Urinary bladder (tissue), 4 donors: Measurements from ENCODE around the gene PNMT. TPM values are rescaled to one million over a fixed set of nuclear protein-coding genes. Genes with fewer than 3 reads are reported as not detected.

Source experiments
- DNase-seq: peaks from one replicate; pipeline ENCODE4 v3.0.0-alpha.2; 2015; ENCODE audit errors: extremely low spot score
- H3K27ac ChIP-seq: one replicate; pipeline ENCODE4 v1.5.1; 2013; ENCODE audit warnings: low read depth, mild to moderate bottlenecking, moderate library complexity
- H3K36me3 ChIP-seq: one replicate; pipeline ENCODE4 v1.6.1; 2013; ENCODE audit warnings: mild to moderate bottlenecking, moderate library complexity; ENCODE audit not compliant: insufficient read depth
- H3K4me1 ChIP-seq: one replicate; pipeline ENCODE4 v1.6.1; 2013; ENCODE audit warnings: mild to moderate bottlenecking, moderate library complexity; ENCODE audit not compliant: insufficient read depth
- H3K4me3 ChIP-seq: one replicate; pipeline ENCODE4 v1.5.1; 2013; ENCODE audit warnings: low read depth, low read length
- WGBS: extraction: QIAGEN DNeasy Blood & Tissue Kit; methylation state at CpG from one replicate; pipeline ENCODE4 v1.1.7; 2013; 5-methylcytosine and 5-hydroxymethylcytosine counted together
- polyA plus RNA-seq: library from polyadenylated mRNA; stranded (reverse); fragments of 200-250 nt; gene quantifications from one replicate; pipeline ENCODE4 v1.2.3, GENCODE V29; 2013
- total RNA-seq: library from RNA; depleted of rRNA; stranded (reverse); fragments of >200 nt; gene quantifications from one replicate; pipeline ENCODE4 v1.2.3, GENCODE V29; 2014
- donor health status: healthy with polysubstance abuse.
- donor health status: healthy.

PNMT gene
- total and polyA plus RNA-seq, 2 donors: 9.3 TPM; not detected in 1

DNA sequence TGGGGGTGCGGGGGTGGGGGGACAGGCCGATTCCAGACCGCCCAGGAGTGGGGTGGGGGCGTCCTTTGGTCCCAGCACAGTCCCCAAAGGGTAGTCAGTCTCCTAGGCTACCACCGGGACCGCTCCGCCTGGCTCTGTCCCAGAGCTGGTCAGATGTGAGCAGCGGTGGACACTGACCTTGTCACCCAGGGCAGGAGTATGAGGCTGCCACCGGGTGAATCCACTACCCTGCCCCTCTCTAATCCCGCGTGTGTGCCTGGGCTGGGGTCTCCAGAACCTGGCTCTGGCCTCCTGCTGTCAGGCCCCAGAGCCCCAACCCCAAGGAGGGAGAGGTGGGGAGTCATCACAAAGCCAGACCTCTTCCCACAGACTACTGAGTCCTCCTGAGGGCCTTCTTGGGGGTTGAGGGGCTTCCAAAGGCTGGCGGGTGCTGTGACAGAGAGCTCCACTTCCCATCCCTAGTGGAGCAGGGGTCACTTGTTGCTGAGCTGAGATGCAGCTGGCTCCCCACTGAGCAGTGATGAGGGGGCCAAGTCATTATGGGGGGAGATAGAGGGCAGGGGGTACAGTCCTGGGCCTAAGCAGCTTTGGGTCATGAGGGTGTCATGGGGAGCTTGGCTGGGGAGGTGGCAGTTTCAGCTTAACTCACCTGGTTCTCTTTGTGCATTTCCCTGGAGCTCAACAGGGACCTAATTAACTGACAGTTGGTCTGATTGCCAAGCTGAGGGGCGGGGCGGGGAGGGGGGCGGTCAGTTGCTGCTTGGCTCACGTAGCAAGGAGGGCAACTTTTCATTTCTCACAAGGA lies 40.3 kb upstream of the PNMT start:
- H3K36me3 ChIP-seq: no peaks in the 10 kb centered on the region
- peak overlapping the region; percentile 31 for H3K27ac ChIP-seq
- DNase-seq: no peak
- WGBS: 42% methylated on average over 16 of the region's 16 CpGs
- H3K4me3 ChIP-seq: peak overlapping the region; percentile 31
- H3K4me1 ChIP-seq: no peaks in the 10 kb centered on the region

DNA sequence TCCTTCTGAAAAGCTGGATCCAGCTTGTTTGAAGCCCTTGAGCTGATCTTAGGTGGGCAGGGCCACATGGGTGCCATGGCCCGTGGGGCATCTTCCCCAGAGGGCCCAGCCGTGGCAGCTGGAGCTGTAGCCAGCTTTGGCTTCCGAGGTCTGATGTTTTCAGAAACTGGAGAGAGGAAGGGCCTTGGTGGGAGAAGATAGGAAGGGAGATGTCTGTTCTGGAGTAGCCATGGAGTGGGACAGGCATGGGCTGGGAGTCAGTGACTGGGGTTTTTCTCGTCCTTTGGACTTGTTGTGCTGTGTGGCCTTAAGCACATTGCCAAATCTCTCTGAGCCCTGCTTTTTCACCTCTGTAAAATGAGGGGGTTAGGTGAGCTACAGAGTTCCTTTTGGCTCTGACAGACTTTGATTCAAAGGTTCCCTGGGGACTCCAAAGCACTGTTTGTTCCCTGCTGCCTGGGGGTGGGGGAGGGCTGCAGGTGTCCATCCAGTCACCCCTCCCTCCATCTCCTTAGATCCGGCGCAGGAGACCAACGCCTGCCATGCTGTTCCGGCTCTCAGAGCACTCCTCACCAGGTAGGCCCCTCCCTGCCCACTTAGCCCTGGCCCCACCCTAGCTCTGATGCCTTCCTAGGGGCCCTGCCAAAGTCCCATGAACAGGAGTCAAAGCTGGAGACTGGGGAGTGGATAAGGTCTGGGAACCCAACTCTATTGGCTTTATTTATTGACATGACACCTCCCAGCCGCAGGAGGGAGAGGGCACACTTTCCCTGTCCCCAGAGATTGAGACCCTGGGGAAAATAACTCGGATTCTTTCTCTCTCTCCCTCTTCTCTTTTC lies 39.4 kb upstream of the PNMT start:
- Histone ChIP-seq H3K36me3 (no peaks in the 10 kb centered on the region), H3K4me1 (no peaks in the 10 kb centered on the region), H3K27ac (no peak overlapping the region), H3K4me3 (no peak overlapping the region)
- WGBS: 58% methylated on average over 10 of the region's 10 CpGs
- DNase-seq: no peak

DNA sequence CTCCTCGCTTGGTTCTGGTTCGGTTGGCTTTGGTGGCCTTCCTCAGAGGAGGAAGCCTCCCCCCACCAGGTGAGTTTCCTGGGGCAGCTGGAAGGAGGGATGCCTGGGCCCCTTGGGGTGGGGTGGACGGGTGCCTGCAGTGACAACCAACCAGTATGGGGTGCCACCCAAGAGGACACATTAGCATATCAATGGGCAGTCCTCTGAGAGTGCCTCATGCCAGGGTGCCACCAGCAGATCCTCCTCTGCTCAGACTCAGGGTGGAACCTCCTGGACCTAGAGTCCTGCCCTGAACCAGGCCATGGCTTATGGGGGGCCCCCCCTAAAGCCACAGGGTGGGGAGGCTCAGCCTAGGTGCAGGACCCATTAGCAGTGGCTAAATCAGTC lies 38.8 kb upstream of the PNMT start:
- Histone ChIP-seq H3K36me3 (no peaks in the 10 kb centered on the region), H3K4me3 (no peak overlapping the region), H3K4me1 (no peaks in the 10 kb centered on the region), H3K27ac (peak overlapping the region; percentile 18)
- no peak for DNase-seq
- WGBS: 65% methylated on average over 3 of the region's 3 CpGs

DNA sequence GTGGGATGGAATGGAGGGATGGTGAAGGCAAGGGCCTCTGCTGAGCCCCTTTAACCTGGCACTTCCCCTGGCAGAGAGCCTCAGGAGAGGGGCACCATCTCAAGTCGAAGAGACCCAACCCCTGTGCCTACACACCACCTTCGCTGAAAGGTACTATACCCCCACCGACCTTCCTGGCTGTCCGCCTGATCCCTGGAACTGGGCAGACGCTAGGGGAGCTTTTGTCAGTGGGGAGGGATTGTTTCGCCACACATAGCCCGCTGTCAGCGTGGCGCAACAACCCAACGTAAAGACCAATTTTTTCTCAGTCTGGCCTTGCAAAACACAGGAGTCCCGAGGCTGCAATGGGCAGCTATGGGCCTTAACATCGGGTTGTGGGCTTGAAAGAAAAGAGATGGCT lies 38.4 kb upstream of the PNMT start:
- WGBS: 77% methylated on average over 12 of the region's 12 CpGs
- no peaks in the 10 kb centered on the region for H3K4me1 ChIP-seq
- no peak overlapping the region for H3K4me3 ChIP-seq
- DNase-seq: no peak
- H3K36me3 ChIP-seq: no peaks in the 10 kb centered on the region
- no peak overlapping the region for H3K27ac ChIP-seq

DNA sequence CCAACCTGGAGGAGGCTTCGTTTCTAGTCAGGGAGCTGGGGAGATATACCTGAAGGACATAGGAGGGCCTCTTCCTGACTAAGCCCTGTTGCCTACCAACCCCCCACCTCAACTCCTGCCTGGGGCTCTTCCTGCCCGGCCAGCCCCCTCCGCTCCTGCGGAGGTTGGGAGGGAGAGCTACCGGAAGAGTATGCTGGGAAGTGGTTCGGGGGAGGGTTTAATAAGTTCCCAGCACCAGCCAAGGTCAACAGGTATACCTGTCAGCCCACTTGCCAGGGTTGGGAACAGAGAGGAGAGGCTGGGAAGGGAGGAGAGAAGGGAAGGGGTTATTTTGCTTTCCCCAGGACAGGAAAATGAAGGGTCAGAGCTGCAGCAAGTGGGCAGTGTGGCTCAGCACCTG lies 36.9 kb upstream of the PNMT start:
- peak overlapping the region; percentile 70 for H3K27ac ChIP-seq
- H3K4me3 ChIP-seq: no peak overlapping the region
- DNase-seq: no peak
- no peaks in the 10 kb centered on the region for H3K36me3 ChIP-seq
- WGBS: 30% methylated on average over 6 of the region's 6 CpGs
- no peaks in the 10 kb centered on the region for H3K4me1 ChIP-seq

DNA sequence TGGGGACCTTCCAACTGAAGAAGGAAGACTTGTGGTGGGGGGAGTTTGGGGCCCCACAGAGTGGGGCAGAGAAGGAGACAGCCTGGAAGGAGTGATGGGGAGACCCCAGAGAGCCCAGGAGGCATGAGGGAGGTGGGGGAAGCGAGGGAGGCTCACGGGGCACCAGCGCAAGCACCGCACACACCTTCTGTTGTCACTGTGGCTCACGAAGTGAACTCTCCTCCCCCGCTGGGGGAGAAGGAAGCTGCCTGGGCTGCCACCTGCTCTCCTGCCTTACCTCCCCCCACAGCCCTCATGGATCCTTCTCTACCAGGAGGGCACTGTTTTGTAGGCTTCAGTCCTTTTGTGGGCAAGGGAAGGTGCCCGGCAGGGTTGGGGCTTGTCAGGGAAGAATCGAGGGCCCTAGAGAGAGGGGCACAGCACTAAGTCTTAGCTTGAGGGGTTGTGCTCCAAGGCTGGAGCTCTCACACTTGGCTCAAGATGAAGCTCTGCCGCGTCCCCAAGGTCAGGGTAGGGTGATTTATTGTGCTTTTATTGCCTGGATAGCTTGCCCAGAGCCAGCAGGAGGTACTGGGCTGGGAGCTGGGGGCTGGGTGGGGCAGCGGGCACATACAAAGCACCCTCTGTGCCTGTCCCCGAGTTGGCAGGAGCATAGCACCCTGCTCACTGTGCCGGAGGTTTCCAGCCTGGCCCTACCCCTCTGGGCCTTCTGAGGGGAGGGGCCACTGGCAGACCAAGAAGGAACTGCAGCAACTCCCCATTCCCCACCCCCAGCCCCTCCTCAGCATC lies 35.9 kb upstream of the PNMT start:
- no peaks in the 10 kb centered on the region for H3K4me1 ChIP-seq
- no peak for DNase-seq
- H3K27ac ChIP-seq: peak overlapping the region; percentile 70
- WGBS: 43% methylated on average over 13 of the region's 13 CpGs
- no peaks in the 10 kb centered on the region for H3K36me3 ChIP-seq
- no peak overlapping the region for H3K4me3 ChIP-seq

DNA sequence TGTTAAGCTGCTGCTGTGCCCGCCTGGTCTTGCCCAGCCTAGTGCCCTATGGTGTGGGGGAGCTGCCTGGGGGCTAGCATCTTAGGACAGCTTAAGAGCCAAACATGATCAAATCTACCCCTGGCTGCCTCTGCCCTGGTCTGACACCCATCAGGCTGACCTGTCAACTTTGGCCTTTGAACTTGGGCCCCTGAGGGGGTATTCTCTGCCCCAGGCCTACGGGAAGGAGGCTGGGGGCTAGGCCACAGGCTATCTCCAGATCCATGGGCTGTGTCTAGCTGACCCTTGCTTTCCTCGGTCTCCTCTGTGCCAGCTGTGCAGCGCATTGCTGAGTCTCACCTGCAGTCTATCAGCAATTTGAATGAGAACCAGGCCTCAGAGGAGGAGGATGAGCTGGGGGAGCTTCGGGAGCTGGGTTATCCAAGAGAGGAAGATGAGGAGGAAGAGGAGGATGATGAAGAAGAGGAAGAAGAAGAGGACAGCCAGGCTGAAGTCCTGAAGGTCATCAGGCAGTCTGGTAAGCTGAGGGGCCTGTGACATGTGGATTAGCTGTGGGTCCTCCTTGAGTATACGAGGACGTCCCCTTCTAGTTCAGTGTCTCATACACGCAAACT lies 34.6 kb upstream of the PNMT start:
- Histone ChIP-seq H3K27ac (no peak overlapping the region), H3K36me3 (no peaks in the 10 kb centered on the region), H3K4me1 (no peaks in the 10 kb centered on the region), H3K4me3 (no peak overlapping the region)
- WGBS: 75% methylated on average over 8 of the region's 8 CpGs
- DNase-seq: no peak

DNA sequence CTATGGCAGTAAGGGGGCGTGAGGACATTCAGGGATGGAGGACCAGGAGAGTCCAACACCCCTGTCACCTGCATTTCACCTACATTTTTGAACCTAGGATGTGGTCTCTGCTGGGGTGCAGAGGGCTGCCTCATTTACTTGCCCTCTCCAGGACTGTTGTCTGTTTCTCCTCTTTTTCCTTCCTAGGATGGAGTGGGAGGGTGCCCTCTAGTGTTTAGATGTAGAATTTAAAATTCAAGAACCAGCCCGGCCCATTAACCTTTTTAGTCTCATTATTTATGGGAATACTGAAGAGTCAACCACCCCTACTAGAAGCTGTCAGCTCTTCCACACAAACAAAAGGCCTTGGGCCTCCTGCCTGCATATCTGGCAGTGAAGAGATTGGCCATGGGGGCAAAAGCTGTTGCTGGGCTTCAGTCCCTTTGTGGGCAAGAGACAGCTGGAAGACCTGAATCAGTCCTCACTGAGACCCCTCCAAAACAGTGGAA lies 33.8 kb upstream of the PNMT start:
- WGBS: 50% methylated on average over 2 of the region's 2 CpGs
- Histone ChIP-seq H3K27ac (no peak overlapping the region), H3K36me3 (no peaks in the 10 kb centered on the region), H3K4me1 (no peaks in the 10 kb centered on the region), H3K4me3 (no peak overlapping the region)
- no peak for DNase-seq

DNA sequence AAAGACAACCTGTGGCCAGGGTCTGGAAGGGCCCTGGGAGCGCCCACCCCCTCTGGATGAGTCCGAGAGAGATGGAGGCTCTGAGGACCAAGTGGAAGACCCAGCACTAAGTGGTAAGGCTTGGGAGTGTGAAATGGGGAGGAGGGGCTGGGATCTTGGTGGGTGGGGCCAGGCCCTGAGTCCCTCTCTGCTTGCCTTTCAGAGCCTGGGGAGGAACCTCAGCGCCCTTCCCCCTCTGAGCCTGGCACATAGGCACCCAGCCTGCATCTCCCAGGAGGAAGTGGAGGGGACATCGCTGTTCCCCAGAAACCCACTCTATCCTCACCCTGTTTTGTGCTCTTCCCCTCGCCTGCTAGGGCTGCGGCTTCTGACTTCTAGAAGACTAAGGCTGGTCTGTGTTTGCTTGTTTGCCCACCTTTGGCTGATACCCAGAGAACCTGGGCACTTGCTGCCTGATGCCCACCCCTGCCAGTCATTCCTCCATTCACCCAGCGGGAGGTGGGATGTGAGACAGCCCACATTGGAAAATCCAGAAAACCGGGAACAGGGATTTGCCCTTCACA lies 32.6 kb upstream of the PNMT start:
- no peak overlapping the region for H3K4me3 ChIP-seq
- H3K36me3 ChIP-seq: no peaks in the 10 kb centered on the region
- no peak overlapping the region for H3K27ac ChIP-seq
- no peak for DNase-seq
- 89% methylated on average over 8 of the region's 8 CpGs for WGBS
- H3K4me1 ChIP-seq: no peaks in the 10 kb centered on the region

DNA sequence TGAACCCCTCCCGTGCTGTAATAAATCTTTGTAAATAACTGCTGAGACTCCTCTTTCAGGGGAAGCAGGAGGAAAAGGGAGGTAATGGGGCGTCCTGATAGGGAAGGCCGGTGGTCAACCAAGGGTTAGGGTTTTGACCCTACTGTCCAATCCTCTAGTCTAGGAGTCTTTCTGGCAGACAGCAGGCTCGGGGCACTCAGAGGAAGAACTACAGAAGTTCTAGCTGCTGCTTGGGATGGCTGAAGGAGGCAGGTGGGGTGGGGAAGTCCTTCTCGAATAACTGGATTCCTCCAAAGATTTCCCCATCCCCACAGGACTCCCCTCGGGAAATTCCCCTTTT lies 31.7 kb upstream of the PNMT start:
- H3K4me1 ChIP-seq: no peaks in the 10 kb centered on the region
- no peak for DNase-seq
- peak overlapping the region; percentile 77 for H3K27ac ChIP-seq
- H3K36me3 ChIP-seq: no peaks in the 10 kb centered on the region
- H3K4me3 ChIP-seq: peak overlapping the region; percentile 60
- 27% methylated on average over 6 of the region's 6 CpGs for WGBS

DNA sequence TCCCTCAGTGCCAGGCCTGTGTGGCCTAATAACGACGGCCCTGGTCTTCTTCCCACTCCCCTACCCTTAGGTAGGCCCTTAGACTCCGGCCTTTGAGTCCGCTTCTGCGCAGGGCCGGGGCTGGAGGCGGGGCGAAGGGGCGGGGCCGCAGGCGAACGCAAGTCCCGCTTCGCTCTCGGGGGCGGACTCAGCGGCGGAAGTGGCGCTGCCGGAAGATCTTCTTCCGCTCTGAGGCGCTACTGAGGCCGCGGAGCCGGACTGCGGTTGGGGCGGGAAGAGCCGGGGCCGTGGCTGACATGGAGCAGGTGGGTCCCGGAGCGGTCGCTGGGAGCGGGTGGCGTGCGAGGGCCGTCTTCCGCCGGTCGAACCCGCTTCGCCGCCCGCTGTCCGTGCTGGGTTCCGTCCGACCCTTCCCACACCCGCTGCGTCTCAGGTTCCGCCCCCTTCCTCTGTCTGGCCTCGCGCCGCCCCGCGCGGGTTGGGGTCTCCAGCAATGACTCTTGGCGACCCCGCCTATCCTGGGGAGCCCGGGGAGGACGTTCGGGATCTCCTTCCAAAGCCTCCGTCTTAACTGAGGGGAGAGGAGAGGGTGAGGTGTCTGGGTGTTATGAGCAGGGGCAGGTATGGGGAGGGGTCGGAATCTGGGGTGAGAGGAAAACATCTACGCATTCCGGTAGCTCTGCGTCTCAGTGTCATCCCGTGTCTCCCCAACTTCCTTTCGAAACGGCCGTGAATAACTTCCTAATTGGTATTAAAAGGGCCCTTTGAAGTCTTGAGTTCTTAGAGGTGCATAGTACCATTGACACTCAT lies 31.1 kb upstream of the PNMT start, which contains the start of gene STARD3:
STARD3 (plus strand) TSS at position 218 of the 810 bp plus-strand sequence. CDS start 16,388 bp downstream, outside the sequence.
- Histone ChIP-seq H3K4me3 (peak within 1 kb of the TSS; percentile 60), H3K4me1 (no peaks in the 10 kb centered on the region), H3K36me3 (no peaks in the 10 kb centered on the region), H3K27ac (peak within 1 kb of the TSS; percentile 77)
- peak; percentile 65 for DNase-seq
- under 1% methylated on average over 69 of the region's 69 CpGs for WGBS

DNA sequence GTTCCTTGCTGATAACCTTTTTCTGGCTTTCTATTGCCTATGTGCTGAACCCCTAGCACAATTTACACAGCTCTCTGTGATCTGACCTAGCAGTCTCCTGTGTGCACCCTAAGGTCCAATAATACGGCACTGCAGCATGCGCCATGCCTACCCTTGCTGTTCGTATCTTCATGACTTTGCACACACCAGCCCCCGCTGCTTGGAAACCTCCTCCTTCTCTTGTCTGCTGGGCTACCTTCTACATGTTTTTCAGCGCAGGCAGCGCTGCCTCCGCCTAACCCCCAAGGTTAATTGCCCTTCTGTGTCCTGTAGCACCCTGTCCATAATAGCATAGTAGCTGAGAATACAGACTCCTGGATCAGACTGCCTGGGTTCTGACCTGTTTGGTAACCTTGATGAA lies 29.9 kb upstream of the PNMT start:
- 90% methylated on average over 7 of the region's 7 CpGs for WGBS
- H3K27ac ChIP-seq: no peak overlapping the region
- no peak overlapping the region for H3K4me3 ChIP-seq
- no peak for DNase-seq
- no peaks in the 10 kb centered on the region for H3K36me3 ChIP-seq
- no peaks in the 10 kb centered on the region for H3K4me1 ChIP-seq
